HG03442 (cell line): ENCODE data around the gene PXK.
"Not testable (repeated sequence)": the region's sequence is repeated elsewhere in the genome, so short reads cannot be mapped to it uniquely, and the experiment has no call there.

Source experiments
- ATAC-seq: cut with Tn5 transposase; IDR thresholded peaks from one replicate; pipeline ENCODE4 v1.9.1; 2021; ENCODE audit warnings: mild to moderate bottlenecking, moderate library complexity; ENCODE audit not compliant: unreplicated experiment

PXK gene

DNA sequence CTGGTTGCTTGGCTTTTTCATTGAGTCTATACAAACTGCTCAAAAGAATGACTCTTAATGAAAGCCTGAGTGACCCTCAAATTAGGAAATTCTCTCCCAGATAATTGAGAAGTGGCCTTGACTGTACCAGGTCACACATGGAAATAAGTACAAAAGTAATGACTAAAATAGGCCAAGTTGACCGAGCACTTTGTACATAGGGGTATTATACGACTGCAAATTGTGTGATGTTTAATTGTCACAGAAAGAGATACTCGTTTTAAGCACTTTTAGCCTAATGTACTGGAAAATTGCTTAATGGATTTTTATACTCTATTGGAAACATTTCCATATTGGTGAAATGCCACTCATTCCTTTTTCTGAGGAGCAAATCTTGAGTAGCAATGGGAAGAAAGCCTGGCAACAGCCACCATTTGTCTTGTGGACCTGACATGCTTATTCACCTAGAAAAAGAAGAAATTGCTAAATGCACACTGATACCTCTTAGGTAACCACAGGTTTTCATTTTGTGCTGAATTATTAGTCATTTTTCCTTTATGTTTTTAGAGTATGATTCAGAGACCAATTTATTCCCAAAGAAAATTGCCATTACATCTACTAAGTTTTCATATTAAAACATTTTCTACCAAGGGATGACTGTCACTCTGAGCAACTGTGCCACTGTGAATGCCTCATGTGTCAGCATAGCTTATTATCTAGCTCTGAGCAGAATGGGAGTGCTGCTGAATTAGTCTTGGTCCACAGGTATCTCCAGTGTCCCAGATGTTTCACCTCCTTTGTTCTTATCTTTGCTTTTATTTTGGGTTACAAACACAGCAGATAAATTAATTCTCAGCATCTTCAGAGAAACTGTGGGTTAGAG, 8.9 kb upstream of the PXK start:
- ATAC-seq: no peak

DNA sequence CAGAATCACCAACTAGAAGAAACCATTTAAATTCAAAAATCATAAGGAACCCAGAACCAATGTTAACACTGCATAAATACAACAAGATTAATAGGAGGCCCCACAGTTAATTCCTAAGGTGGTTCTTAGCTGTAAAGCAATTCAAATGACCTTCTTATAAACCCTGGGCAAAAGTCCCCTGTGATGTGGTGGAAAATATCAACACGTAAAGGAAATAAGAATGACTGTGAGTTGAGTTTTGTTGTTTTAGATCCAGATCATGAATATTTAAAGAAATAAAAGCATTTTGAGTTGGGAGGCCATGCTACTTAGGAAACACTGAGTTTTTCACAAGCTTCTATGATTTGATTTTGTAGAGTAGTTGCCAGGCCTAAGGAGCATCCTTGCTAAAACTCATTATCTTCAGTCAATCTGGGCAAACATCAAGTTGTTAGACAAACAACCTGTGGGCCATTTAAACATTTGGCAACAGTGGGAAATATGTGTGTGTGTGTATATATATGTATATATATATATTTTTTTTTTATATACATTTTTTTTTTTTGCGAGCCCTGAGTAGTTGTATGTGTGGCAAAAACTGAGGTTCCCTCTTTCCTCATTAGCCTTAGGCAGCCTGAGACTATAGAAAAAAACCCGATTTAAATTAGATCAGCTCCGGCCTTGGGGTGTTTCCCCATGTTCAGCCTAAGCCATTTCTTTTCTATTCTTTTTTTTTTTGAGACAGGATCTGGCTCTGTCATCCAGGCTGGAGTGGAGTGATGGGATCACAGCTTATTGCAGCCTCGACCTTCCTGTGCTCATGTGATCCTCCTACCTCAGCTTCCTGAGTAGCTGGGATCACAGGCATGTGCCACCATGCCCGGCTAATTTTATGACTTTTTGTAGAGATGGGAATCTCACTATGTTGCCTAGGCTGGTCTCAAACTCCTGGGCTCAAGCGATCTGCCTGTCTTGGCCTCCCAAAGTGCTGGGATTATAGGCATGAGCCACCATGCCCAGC, 8.0 kb upstream of the PXK start:
- no peak for ATAC-seq

DNA sequence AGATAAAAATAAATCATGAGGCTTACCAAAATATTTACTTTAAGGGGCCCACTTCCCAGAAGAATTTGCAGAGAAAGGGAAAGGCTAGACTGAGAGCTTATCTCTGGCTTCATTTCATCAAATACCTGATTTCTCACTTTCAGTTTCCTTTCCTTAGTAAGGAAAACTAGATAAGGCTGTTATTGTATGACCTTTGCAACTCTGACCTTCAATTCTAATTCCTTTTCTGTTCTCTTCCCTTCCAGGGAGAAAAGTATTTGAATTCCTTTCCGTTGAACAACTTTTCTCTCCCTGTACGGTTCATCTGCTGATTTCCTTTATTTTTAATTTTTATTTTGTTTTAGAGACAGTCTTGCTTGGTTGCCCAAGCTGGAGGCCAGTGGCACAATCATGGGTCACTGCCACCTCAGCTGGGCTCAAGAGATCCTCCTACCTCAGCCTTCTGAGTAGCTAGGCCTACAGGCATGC, 7.1 kb upstream of the PXK start:
- ATAC-seq: no peak

DNA sequence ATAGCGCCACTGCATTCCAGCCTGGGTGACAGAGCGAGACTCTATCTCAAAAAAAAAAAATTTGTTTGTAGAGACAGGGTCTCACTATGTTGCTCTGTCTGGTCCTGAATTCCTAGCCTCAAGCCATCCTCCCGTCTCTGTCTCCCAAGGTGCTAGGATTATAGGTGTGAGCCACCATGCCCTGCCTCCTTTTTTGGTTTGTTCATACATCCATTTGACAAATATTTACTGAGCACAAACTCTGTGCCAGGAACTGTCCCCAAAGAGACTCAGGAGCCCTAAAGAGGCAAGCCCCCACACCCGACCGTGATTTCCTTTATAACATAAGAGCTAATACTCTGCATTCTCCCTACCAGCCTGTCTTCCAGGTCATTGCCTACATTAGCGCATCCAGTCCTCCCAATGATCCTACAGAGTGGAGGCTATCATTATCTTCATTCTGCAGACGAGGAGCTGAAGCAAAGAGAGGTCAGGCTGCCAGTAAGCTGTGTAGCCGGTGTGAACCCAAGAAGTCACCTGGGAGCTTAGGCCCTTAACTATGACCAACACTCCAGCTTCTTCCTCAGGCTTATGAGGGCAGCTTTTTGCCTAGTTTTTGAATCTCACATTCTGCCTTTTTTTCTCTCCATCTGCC, 6.3 kb upstream of the PXK start:
- ATAC-seq: no peak

DNA sequence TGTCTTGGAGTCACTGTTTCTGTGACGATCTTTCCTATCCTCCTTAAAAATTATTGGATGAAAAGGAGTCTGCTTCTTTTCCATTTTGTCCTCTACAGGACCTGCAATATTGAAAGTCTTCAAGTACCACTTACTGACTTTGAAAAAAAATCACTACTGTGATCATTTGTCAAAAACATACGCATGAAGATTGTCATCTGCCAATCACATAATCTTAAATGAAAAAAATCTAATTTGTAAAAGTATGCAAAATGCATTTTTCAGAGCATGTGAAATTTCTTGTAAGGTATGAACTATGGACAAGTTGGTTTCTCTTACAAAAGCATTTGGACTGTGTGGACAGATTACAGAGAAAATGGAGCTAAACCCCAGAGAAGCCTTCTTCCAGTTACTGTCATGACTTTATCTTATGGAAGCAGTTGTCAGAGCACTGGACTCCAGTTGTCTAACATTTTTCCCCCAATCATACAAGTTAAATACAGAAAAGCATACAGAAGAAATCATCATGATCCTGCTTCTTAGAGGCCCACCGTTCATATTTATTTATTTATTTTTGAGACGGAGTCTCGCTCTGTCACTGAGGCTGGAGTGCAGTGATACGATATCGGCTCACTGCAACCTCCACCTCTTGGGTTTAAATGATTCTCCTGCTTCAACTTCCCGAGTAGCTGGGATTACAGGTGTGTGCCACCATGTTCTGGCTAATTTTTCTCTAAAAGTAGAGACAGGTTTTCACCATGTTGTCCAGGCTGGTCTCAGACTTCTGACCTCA, 3.4 kb upstream of the PXK start:
- ATAC-seq: no peak

DNA sequence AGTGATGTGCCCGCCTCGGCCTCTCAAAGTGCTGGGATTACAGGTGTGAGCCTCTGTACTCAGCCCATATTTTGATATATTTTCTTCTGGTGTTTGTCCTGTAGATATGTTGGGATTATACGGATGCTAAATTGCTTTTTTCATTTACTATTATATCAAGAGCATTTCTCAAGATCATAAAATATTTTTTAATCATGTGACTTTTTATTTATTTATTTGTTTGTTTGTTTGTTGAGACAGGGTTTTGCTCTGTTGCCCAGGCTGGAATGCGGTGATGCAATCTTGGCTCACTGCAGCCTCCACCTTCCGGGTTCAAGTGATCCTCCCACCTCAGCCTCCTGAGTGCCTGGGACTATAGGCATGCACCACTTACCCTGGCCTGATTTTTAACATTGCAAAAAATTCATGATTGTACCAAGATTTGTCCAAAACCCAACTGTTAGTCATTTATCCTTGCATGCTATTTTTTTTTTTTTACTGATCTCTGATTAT, 2.7 kb upstream of the PXK start:
- no peak for ATAC-seq

DNA sequence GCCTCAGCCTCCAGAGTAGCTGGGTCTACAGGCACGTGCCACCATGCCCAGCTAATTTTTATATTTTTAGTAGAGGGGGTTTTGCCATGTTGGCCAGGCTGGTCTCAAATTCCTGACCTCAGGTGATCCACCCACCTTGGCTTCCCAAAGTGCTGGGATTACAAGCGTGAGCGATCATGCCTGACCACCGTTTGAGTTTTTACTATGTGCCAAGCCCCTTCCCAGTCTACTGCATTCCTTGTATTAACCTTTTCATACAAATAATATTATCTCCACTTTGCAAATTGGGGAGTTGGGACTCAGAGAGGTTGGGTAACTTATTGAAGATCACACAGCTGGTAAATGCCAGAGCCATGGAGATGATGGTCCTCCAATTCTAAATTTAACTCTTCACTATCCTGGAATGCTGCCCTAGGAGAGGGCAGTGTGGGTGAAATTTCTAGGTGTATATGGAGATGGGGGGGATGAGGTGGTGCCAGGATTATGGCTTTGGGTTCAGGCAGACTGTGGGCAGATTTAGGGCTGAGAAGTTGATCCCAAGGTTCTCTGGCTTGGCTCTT, 1.0 kb upstream of the PXK start:
- ATAC-seq: no peak

DNA sequence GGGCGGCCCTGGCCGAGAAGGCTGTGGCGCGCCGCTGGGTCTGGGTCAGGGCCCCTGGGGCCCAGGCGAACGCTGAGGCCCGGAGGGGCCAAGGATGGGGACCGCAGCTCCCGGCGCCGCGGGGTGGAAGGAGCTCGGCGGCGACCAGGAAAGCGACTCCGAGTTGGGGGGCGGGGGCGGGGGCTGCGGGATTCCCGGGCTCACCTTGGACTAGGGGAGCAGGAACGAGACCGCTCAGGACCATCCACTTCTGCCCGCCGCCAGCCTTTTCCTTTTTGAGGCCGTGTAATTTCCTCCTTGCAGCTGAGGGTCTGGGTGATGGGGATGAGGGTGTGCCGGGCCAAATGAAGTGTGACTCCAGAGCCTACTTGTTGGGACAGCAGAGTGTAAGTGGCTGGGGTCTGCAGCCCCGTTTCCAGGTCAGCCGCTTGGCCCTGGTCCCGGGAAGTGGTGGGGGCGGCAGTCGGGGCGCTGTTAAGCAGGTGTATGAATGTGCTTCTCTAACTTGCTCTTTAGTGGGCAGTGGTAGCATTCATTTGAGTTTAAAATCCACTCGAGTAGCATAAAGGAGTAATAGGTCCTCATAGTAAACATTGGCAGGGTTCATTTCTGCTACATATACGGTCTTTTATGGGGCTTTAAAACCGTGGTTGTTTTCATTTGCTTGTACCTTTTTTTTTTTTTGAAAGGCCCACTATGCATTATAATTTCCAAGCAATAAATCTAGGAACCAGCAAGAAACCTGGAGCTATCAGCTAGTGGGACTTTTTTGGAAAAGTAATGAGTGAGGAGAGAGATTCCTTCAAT, 717 bp downstream of the PXK start:
- ATAC-seq: peak; percentile 28

DNA sequence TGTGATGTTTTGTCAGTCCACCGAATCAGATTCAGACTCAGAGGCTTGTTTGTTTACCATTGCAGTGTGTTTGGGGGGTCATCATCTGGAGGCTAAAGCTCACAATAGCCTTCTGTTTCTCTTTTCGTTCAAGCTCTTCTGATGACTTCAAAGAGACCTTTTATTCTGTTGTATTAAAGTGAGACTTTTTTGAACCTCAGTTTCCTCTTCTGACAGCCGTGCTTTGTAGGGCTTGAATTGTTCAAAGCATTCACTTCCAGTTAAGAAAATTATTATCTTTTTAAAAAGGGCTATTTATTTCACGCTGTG, 1.3 kb downstream of the PXK start:
- no peak for ATAC-seq

DNA sequence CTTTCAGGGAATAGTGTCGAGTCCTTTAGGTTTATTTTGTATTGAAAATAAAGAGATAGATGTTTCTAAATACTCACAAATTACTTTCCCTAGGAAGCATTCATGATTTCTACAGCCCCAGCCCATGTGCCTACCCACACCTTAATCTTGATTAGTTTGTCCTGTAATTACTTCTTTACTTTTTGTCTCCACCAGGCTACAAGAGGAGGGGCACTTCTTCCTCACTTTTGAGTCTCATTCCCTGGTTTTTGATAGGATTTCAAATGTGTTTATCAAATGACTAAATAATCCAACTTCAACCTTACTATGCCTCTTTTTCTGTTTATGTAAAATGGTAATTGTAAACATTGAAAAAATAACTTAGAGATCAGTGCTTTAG, 1.8 kb downstream of the PXK start:
- ATAC-seq: no peak

DNA sequence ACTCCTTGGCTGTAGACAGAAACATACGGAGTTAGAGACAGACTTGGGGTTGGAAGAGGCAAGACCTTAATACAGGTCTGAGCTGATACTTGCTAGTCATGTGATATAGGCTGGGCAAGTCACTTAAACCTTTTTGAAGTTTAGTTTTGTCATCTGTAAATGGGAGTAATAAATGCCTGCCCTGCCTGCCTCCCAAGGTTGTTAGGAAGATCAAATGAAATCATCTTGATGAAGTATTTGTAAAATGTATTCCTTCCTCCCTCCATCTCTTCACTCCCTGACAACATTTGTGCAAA, 2.9 kb downstream of the PXK start:
- no peak for ATAC-seq

DNA sequence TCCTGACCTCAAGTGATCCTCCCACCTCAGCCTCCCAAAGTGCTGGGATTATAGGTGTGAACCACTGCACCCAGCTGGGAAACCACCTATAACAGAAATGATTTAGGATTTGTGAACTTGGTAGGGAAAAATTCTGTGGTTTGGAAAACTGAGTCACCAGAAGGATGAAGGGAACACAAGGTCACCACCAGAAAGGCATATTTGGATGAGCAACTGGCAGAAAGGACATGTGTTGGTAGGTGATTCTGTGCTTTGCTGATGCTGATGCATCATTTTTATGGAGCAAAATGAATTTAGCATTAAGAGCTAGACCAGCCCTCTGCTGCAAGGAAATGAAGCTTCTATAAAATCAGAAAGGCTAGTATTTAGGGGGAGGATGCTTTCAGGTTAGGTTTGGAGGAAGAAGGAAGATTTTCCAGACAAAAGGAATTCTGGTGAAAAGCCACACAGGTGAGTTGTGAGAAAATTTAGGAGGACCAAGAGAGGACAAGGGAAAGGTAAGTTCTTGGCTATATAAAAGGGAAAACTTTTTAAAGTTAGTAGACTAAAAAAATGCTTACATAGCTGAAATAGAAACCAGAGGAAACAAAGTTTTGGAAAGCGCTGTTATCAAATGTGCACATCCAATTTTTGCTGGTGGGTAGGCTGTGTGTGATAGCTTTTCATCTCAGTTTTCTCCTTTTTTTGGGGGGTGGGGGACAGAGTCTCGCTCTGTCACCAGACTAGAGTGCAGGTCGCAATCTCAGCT, 3.6 kb downstream of the PXK start:
- no peak for ATAC-seq

DNA sequence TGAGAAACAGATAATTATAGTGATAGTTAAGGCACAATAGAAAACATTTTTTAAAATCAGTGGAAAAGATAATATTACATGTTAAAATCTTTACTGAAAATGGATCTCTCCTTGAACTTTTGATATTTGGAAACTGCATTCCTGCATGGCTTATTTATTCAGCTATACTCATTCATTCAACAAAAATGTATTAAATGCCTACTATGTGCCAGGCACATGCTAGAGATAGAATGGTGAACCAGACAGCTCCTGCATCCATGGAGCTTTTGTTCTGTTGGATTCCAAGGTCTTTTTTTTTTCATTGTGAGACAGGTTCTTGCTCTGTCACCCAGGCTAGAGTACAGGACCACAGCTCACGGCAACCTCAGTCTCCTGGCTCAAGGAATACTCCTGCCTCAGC, 4.5 kb downstream of the PXK start:
- ATAC-seq: no peak

DNA sequence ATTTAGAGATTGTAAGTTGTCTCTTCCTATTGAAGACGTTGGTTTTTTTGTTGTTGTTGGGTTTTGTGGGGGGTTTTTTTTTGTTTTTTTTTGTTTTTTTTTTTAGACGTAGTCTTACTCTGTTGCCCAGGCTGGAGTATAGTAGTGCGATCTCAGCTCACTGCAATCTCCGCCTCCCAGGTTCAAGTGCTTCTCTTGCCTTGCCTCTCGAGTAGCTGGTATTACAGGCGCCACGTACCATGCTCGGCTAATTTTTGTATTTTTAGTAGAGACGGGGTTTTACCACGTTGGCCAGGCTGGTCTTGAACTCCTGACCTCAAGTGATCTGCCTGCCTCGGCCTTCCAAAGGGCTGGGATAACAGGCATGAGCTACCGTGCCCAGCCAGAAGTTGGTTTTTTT, 6.5 kb downstream of the PXK start:
- not testable (repeated sequence) for ATAC-seq

DNA sequence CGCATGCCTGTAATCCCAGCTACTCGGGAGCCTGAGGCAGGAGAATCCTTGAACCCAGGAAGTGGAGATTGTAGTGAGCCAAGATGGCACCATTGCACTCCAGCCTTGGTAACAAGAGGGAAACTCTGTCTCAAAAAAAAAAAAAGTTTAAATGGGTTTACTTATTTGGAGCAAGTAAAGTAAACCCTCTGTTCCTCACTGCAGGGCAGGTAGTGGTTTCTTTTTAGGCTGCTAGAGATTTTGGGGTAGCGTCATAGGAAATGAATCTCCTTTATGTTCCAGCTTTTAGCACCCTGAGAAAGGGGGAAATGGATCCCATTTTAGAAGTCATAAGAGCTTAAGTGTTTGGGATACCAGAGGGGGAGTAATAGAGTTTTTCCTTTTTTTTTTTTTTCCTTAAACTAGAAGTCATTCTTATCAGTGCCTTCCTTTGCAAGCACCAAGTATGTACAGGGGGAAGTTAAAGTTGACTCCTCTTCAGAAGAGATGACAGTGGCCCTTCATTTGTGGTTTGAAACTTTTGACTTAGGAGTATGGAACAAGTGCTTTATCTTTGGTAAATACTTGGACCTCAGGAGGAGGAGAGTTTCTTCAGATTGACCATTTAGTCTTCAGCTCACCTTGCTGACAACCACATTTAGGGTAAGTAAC, 8.0 kb downstream of the PXK start:
- no peak for ATAC-seq

DNA sequence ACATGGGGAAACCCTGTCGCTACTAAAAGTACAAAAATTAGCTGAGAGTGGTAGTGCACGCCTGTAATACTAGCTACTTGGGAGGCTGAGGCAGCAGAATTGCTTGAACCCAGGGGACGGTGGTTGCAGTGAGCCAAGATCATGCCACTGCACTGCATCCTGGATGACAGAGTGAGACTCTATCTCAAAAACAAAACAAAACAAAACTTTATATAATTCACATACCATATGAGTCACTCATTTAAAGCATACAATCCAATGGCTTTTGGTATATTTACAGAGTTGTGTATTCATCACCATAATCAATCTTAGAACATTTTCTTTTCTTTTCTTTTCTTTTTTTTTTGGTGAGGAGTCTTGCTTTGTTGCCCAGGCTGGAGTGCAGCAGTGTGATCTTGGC, 8.7 kb downstream of the PXK start:
- ATAC-seq: no peak

DNA sequence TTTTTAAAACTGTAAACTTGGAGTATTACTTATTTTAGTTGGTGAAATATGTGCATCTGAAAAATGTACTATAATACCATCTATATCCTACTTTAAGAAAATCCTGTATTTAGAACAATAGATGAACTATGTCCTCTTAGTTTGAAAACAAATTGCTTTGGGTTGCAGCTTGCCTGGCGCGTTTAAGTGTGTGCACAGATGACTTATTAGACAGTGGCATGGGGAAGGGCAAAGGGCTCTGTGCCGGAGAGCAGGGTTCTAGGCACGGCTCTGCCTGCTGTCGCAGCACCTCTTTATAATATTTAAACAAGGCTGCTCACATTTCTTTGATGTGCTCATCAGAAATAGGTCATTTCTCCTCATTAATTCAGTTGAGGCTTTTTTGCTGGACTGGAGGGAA, 10.0 kb downstream of the PXK start:
- ATAC-seq: no peak

DNA sequence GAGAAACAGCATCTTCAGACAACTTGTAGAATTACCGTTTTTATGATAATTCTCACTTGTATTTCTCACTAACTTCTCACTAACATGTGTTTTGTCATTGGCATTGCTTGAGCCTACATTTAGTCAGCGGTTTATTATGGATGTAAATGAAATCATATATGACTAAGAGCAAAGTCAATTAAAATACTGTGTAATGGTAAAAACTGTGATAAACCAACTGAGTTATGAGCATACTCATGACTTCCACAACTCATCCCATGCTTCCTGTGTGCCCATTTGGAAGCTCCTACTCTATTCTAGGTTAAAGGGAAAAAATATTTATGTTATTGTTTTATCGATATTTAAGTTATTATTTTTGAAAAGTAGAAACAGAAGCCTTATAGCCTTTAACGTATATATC, 12.8 kb downstream of the PXK start:
- ATAC-seq: no peak
